Measurements from ENCODE around the gene ZNF579. TPM values are rescaled to one million over a fixed set of nuclear protein-coding genes. Genes with fewer than 3 reads are reported as not detected.

Gene ZNF579
- total RNA-seq, 1 experiment from 2014 or later: 12.6 TPM

DNA sequence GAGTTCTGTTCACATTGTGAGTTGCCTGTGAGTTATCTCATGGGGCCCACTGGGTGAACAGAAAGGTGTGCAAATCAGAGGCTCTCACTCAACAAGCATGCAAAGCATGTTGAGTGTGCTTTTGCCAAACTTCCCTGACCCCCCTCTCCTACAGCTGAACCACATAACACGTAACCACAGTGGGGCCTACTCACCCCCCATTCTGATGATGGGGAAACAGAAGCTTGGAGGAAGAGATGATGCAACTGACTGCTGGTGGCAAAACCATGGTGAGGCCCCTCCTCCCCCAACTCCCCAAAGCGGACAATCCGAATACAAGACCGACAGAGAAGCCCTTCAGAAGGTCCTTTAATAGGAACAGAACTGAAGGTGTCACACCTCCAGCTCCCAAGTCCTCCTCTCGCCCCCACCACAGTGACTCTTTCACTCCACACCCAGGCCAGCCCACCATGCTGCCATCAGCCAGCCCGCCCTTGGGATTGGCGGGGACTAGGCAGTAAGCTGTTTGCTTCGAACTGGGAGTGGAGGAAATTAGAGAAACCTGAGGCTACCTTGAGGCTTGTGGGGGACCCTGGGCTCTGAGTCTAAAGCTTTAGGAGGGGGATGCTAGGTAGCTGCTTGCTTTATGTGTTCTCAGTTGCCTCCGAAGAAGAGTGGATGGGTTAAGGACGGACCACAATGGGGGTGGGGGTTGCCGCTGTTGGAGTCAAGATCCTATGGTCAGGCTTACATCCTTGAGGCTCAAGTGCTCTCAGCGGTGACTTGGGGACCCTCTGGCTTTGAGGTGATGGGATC, 40.0 kb upstream of the ZNF579 start:
- H3K9me3 Mint-ChIP-seq (ENCODE audit: unreplicated experiment): no peaks in the 10 kb centered on the region
- no peaks in the 10 kb centered on the region for H3K27me3 Mint-ChIP-seq (ENCODE audit: insufficient read depth, unreplicated experiment)
- H3K27ac Mint-ChIP-seq (ENCODE audit: low read depth, unreplicated experiment): no peak overlapping the region
- peaks cover 28% of the 10 kb centered on the region for H3K36me3 Mint-ChIP-seq (ENCODE audit: insufficient read depth, unreplicated experiment)
- H3K4me1 Mint-ChIP-seq (ENCODE audit: insufficient read depth, unreplicated experiment): peaks cover 10% of the 10 kb centered on the region
- TF ChIP-seq, protein P1, sequence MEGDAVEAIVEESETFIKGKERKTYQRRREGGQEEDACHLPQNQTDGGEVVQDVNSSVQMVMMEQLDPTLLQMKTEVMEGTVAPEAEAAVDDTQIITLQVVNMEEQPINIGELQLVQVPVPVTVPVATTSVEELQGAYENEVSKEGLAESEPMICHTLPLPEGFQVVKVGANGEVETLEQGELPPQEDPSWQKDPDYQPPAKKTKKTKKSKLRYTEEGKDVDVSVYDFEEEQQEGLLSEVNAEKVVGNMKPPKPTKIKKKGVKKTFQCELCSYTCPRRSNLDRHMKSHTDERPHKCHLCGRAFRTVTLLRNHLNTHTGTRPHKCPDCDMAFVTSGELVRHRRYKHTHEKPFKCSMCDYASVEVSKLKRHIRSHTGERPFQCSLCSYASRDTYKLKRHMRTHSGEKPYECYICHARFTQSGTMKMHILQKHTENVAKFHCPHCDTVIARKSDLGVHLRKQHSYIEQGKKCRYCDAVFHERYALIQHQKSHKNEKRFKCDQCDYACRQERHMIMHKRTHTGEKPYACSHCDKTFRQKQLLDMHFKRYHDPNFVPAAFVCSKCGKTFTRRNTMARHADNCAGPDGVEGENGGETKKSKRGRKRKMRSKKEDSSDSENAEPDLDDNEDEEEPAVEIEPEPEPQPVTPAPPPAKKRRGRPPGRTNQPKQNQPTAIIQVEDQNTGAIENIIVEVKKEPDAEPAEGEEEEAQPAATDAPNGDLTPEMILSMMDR (IDR thresholded peaks at IDR 0.05; ENCODE audit: unreplicated experiment): no peak
- no TSS peak for BruUV-seq (replicated peaks)
- intact Hi-C loops (cut with micrococcal nuclease): no loop called here
- no peak for DNase-seq (ENCODE audit: unreplicated experiment)
- ChIA-PET CTCF (interaction anchor here (0.8 to 1.3 kb wide), 3 partner anchors 11 to 532 kb away, joined by 3 read pairs; no protein-coding TSS in a partner anchor), POLR2A (interaction anchor here (0.7 to 2.5 kb wide), 5 partner anchors 8 to 39 kb away, joined by 3 to 13 read pairs (median 3); partner anchors contain the start of genes FIZ1 and ZNF579)
- no peak overlapping the region for H3K4me3 Mint-ChIP-seq (ENCODE audit: unreplicated experiment)

DNA sequence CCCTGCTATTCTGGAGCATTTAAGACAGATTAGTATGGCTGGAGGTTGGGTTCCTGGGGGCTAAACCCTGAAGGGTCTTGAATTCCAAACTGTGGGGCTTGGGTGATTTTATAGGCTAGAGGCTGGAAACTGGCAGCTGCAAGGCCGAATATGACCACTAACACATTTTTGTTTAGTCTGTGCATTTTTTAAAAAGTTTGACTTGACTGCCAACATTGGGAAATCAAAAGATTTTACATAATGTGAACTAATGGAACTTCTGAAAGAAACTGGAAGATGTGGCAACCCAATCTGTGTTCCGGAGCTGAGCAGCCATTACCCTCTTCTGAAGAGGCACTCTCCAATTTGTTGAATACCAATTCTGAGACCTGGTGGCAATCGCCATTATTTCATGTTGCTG, 38.6 kb upstream of the ZNF579 start:
- H3K27ac Mint-ChIP-seq (ENCODE audit: low read depth, unreplicated experiment): no peak overlapping the region
- H3K36me3 Mint-ChIP-seq (ENCODE audit: insufficient read depth, unreplicated experiment): peaks cover 28% of the 10 kb centered on the region
- H3K4me1 Mint-ChIP-seq (ENCODE audit: insufficient read depth, unreplicated experiment): peaks cover 10% of the 10 kb centered on the region
- no peak for DNase-seq (ENCODE audit: unreplicated experiment)
- H3K27me3 Mint-ChIP-seq (ENCODE audit: insufficient read depth, unreplicated experiment): no peaks in the 10 kb centered on the region
- no peaks in the 10 kb centered on the region for H3K9me3 Mint-ChIP-seq (ENCODE audit: unreplicated experiment)
- intact Hi-C loops (cut with micrococcal nuclease): no loop called here
- TF ChIP-seq, protein P1 (IDR thresholded peaks at IDR 0.05; ENCODE audit: unreplicated experiment): no peak
- TSS peak; percentile 4 for BruUV-seq (replicated peaks)
- ChIA-PET POLR2A (interaction anchor here (2.5 kb wide), 1 partner anchor 13 kb away, joined by 13 read pairs; no protein-coding TSS in a partner anchor), CTCF (interaction anchor here (0.7 to 2.2 kb wide), 3 partner anchors 13 to 503 kb away, joined by 3 to 17 read pairs (median 5); partner anchors contain the start of gene ZNF865)
- H3K4me3 Mint-ChIP-seq (ENCODE audit: unreplicated experiment): no peak overlapping the region

DNA sequence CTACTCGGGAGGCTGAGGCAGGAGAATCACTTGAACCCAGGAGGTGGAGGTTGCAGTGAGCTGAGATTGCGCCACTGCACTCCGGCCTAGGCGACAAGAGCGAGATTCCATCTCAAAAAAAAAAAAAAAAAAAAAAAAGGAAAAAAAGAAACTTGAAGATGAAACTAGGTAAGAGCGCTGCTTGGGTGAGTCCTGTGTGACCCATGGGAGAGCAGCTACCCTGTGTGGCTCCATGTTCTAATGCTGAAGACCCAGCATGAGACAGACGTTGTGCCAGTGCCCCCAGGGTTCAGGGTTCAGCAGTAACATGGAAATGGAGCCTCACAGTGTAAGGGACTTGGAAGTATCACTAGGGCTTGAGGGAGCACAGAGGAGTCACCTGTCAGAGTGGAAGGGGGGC, 37.8 kb upstream of the ZNF579 start:
- Mint-ChIP-seq H3K9me3 (ENCODE audit: unreplicated experiment) (no peaks in the 10 kb centered on the region), H3K4me1 (ENCODE audit: insufficient read depth, unreplicated experiment) (peaks cover 1% of the 10 kb centered on the region), H3K4me3 (ENCODE audit: unreplicated experiment) (no peak overlapping the region), H3K27me3 (ENCODE audit: insufficient read depth, unreplicated experiment) (no peaks in the 10 kb centered on the region), H3K36me3 (ENCODE audit: insufficient read depth, unreplicated experiment) (peaks cover 29% of the 10 kb centered on the region), H3K27ac (ENCODE audit: low read depth, unreplicated experiment) (no peak overlapping the region)
- no TSS peak for BruUV-seq (replicated peaks)
- TF ChIP-seq, protein P1 (IDR thresholded peaks at IDR 0.05; ENCODE audit: unreplicated experiment): no peak
- no peak for DNase-seq (ENCODE audit: unreplicated experiment)
- ChIA-PET POLR2A (interaction anchor here (0.5 kb wide), 1 partner anchor 9 kb away, joined by 3 read pairs; no protein-coding TSS in a partner anchor), CTCF (interaction anchor here (0.6 to 2.2 kb wide), 4 partner anchors 12 to 478 kb away, joined by 3 to 17 read pairs (median 4); partner anchors contain the start of gene ZNF865)
- intact Hi-C loops (cut with micrococcal nuclease): no loop called here

DNA sequence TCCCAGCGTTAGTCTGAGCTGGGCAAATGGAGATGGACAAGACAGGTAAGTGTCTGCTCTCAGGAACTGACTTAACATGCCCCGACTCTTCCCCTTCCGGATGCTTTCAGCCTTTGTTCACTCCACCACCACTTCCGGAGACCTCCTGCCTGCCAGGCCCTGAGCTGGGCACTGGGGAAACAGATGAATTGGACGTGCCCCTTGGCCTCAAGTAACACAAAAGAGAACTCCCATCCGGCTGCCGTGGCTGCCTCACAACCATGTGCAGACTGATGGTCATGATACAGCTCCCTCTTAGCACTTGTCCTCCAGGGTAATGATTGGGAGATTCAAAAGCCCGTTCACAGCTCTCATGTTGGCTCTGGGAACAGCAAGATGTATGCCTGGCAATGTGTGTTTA, 36.8 kb upstream of the ZNF579 start:
- H3K36me3 Mint-ChIP-seq (ENCODE audit: insufficient read depth, unreplicated experiment): peaks cover 37% of the 10 kb centered on the region
- no peak overlapping the region for H3K27ac Mint-ChIP-seq (ENCODE audit: low read depth, unreplicated experiment)
- BruUV-seq (replicated peaks): no TSS peak
- ChIA-PET POLR2A (interaction anchor here (1.1 kb wide), 1 partner anchor 11 kb away, joined by 8 read pairs; no protein-coding TSS in a partner anchor), CTCF (interaction anchor here (1.3 to 2.2 kb wide), 2 partner anchors 11 to 14 kb away, joined by 4 to 17 read pairs; partner anchors contain the start of gene ZNF865)
- intact Hi-C loops (cut with micrococcal nuclease): no loop called here
- DNase-seq (ENCODE audit: unreplicated experiment): no peak
- H3K4me3 Mint-ChIP-seq (ENCODE audit: unreplicated experiment): no peak overlapping the region
- TF ChIP-seq, protein P1 (IDR thresholded peaks at IDR 0.05; ENCODE audit: unreplicated experiment): no peak
- H3K9me3 Mint-ChIP-seq (ENCODE audit: unreplicated experiment): no peaks in the 10 kb centered on the region
- H3K27me3 Mint-ChIP-seq (ENCODE audit: insufficient read depth, unreplicated experiment): no peaks in the 10 kb centered on the region
- H3K4me1 Mint-ChIP-seq (ENCODE audit: insufficient read depth, unreplicated experiment): no peaks in the 10 kb centered on the region
